ENCODE measurements around the gene KHK.
A peak's percentile ranks its signal among the peaks of the same experiment; 100 is the strongest.
"Not testable (repeated sequence)": the region's sequence is repeated elsewhere in the genome, so short reads cannot be mapped to it uniquely, and the experiment has no call there.

The KHK gene

GRCh38 chr2:27059141-27059820 lies 27.3 kb upstream of the KHK start:
- no peak for DNase-seq (ENCODE audit: low read depth in 2 of 2)

- no peak for DNase-seq (ENCODE audit: low read depth in 2 of 2)
Measured at GRCh38 chr2:27060323-27060722, 26.2 kb upstream of the KHK start.

- no peak for DNase-seq (ENCODE audit: low read depth in 2 of 2)
Measured at GRCh38 chr2:27065128-27065527, 21.4 kb upstream of the KHK start.

GRCh38 chr2:27067385-27067784 lies 19.2 kb upstream of the KHK start:
- DNase-seq (ENCODE audit: low read depth in 2 of 2), result no peak

GRCh38 chr2:27069436-27069835 lies 17.1 kb upstream of the KHK start:
- DNase-seq (ENCODE audit: low read depth in 2 of 2), result no peak

DNA sequence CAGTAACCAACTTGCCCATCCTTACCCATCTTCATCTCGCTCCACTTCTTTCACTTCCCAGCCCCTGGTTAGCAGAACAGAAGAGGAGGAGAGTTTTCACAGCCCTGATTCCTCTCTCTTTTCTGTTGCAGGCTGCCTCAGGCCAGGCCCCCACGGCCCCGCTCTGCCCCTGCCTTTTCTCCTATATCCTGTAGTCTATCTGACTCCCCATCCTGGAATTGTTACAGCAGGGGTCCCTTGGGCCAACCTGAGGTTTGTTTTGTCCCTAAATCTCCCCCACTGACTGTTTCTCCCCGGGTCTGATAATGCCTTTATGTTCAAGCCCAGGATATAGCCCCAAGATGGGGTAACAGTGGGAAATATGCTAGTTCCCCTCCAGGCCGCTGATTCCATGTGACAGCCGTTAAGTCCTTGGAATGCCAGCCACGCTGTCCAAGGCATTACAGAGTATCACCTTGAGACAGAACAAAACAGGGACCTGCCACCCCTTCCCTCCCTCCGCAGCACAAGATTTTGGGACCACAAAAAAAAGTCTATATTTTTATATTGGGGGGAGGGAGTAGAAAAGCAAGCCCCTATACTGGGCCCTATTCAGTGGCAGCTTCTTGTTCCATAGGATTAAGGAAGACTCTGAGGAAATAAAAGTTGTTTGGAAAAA lies 16.5 kb upstream of the KHK start:
- no peak for DNase-seq (ENCODE audit: low read depth in 2 of 2)

GRCh38 chr2:27070653-27071276 lies 15.8 kb upstream of the KHK start:
- DNase-seq (ENCODE audit: low read depth in 2 of 2), result no peak

DNA sequence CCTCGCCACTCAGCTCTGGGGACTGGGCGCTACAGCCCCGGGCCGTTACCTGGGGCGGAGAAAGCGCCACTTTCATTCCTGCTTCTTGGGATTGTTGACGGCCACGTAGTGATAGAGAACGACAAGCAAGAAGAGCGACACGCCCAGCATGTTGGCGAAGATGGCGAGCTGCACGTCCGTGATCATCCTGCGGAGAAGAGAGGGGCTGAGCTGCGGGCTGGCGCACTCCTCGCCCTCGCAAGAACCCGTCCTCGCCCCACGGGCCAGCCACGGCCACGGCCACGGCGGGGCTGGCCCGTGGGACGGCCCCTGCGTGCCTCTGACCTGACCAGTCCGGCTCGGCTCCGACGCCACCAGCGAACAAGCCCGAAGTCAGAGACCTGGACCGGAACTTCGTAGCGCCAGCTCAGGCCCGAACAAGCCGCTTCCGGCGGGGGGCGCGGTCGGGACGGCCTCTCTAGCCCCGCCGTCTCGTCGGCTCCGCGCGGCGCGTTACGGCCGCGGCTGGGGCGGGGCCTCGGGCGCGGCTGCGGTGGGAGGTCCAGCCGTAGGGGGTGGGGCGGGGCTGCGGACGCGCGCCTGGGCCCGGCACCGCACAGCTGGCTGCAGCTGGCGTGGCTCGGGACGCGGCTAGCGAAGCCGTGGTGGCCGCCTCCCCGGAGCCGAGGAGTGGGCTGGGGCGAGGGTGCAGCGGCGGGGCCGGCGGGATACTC lies 15.1 kb upstream of the KHK start, which contains the start of gene OST4:
TSS of gene OST4 (minus strand) at position 378 of the 713 bp plus-strand sequence.
- DNase-seq (ENCODE audit: low read depth in 2 of 2), result peak; percentile 79 to 86

DNA sequence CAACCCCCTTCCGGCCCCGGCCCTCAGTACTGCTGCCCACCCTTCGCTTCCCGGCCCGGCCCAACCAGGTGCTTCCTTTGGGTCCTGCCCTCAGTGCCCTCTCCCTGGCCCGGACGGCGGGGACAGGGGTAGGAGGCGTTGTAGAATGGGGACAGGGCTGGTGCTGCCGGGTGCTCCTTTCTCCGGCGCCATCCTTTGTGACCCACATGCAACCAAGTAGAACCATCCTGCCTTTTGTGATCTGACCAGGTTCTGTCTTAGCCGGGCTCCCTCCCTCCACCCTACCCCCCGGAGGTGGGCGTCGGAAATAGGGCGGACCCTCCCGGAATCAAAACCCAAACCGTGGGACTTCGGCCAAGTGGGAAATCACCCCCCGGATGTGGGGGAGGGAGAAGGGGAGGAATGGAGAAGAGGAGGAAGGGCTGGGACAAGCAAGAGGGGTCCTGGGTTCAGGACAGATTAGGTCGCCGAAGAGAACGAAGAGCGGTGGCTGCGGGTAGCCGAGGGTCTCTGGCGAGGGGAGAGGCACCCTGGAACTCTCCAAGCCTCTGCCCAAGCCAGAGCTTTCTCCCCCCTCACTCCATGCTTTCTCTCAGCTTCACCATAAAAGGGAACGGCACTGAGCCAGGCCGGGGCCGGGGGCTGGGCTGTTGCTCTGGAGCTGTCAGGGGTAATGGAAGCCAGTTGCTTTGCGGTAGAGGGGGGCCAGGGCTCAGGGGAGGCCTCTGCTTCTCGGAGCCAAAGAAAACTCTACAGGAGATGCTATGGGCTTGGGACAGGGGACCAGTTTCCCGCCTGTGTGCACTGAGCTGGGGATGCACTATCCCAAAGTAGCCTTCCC lies 14.4 kb upstream of the KHK start:
- peak; percentile 12 to 33 for DNase-seq (ENCODE audit: low read depth in 2 of 2)

DNA sequence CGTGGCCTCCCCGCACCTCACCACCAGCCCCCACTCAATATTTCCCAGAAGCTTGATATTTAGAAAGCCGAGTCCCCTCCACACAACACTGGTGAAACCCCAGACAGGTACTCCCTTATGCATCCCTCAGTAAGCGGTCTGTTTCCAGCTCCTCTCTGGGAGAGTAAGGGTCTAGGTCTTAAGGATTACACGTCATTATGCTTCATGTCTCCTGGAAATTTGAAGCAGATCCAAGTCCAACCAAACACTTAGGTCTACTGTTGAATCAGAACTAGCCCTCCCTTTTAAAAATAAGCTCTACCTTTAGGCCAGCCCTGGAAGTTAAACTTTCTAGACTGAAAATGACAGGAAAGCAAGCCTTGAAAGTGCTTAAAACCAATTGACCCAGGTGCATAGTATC lies 13.7 kb upstream of the KHK start:
- no peak for DNase-seq (ENCODE audit: low read depth in 2 of 2)

DNA sequence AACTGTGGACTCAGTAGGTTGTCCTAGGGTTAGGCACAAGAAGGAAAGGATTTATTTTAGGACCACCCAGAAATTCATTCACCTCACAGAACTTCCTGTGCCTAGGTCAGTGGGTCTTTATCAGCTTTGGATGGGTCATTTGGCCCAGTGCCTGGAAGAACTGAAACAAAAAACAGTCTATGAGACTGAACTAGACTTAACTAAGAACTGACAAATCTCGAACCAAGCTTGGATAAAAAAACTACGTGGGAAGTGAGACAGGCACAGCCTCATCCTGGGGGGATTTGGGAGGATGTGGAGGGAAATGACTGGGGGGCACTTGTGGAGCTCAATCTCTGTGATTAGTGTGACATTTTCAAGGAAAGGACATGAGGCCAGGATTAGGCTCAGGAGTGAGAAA lies 12.8 kb upstream of the KHK start:
- no peak for DNase-seq (ENCODE audit: low read depth in 2 of 2)

GRCh38 chr2:27074738-27075565 lies 11.6 kb upstream of the KHK start:
- no peak for DNase-seq (ENCODE audit: low read depth in 2 of 2)

- DNase-seq (ENCODE audit: low read depth in 2 of 2), result not testable (repeated sequence)
Measured at GRCh38 chr2:27075566-27075871, 11.1 kb upstream of the KHK start.

DNA sequence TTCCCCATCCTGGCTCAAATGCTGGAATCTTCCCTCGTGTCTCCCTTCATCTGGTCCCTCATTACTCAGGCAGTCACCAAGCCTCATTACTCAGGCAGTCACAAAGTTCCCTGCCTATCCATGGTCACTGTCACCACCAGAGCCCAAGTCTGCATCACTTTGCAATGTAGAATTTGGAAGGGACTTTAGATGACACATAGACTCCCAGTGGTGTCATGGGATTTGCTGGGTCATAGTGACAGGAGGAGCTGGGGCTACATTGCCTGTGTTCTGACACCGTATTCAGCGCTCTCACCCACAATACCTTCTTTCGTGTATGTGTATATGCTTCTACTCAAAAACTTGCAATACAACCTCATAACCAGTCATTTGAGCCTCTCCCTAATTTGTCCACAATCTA lies 10.2 kb upstream of the KHK start:
- no peak for DNase-seq (ENCODE audit: low read depth in 2 of 2)

DNA sequence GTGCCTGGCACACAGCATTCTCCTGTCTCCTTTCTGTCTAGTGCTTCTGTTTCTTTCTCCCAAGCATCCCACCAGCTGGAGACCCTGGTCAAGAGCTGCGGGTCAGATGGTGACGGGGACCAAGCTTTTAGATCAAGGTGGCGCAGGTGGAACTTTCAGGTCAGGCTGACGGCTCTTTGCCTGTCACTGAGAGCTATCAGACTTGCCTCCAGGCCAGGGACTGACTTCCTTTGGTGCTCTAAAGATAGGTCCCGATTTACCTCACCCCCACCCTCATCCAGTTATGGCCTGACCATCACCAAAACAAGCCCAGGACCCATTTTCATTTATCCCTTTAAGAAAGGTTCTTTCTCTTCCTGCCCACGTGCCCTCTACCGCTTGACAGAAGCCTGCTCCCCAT lies 9.3 kb upstream of the KHK start:
- DNase-seq (ENCODE audit: low read depth in 2 of 2), result no peak

DNA sequence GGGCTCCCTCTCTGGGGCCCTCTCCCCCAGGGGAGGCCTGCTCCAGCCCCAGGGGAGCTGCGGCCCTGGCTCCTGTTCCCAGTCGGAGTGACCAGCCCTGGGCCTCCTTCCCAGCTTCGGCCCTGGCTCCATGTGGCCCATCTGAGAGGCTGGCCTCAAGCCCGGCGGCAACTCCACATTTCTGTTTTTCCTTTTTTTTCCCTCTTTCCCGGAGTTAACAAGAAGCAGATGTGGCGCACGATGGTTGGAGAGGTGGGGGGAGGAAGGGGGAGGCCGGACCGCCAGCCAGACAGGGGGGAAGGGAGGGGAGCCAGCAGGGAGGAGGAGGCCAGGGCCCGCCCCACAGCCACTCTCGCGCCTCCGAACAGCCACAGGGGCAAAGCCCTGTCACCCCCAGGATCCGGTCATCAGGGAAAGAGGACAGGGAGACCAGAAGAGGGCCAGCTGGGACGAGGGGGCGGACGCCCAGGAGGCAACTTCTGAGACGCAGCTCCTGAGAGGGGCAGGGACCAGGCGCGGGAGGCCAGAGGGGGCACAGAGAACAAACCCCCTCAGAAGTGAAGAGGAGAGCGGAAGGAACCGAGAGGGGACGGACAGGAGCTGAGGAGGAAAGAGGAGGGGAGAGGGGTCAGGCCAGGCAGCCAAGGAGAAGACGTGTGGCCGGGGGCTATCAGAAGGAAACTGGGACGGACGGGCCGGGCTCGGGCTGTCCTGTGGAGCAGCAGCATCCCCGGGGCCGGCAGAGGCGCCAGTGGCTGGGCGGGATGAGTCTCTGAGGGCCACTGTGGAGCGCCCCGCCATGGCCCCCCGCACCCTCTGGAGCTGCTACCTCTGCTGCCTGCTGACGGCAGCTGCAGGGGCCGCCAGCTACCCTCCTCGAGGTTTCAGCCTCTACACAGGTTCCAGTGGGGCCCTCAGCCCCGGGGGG lies 8.0 kb upstream of the KHK start, which contains the start of gene EMILIN1:
TSS of gene EMILIN1 (plus strand) at position 349 of the 928 bp plus-strand sequence. CDS start at position 800, 451 bp downstream.
- DNase-seq (ENCODE audit: low read depth in 2 of 2), result no peak

- no peak for DNase-seq (ENCODE audit: low read depth in 2 of 2)
Measured at GRCh38 chr2:27079233-27080139, 7.1 kb upstream of the KHK start.

DNA sequence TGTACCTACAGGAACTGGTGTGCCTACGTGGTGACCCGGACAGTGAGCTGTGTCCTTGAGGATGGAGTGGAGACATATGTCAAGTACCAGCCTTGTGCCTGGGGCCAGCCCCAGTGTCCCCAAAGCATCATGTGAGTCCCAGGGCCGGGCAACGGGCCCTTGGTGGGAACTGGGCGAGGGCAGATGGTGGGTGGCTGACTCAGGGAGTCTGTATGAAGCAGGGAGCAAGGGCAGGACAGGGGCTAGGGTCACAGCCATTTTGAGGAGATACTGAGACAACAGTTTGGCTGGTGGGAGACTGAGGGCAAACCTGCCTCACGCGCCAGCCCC lies 6.5 kb upstream of the KHK start:
- DNase-seq (ENCODE audit: low read depth in 2 of 2), result no peak

- no peak for DNase-seq (ENCODE audit: low read depth in 2 of 2)
Measured at GRCh38 chr2:27080603-27080936, 6.0 kb upstream of the KHK start.

Measured in stimulated activated CD4-positive, alpha-beta T cell treated with anti-CD3 and anti-CD28 coated beads, Interleukin-12 subunit alpha, Interleukin-12 subunit beta, amount 100 ng/mL, for 24 hours (primary cell).